GM19351 (cell line): ENCODE results near the gene SLC12A3.
A peak's percentile ranks its signal among the peaks of the same experiment; 100 is the strongest.

Experiments used
- ATAC-seq: cut with Tn5 transposase; IDR thresholded peaks from one replicate; pipeline ENCODE4 v1.9.1; 2021; ENCODE audit warnings: mild to moderate bottlenecking, moderate library complexity; ENCODE audit not compliant: unreplicated experiment

The SLC12A3 gene

GRCh38 chr16:56848029-56848936, 16.7 kb upstream of the SLC12A3 start:
- ATAC-seq: no peak

DNA sequence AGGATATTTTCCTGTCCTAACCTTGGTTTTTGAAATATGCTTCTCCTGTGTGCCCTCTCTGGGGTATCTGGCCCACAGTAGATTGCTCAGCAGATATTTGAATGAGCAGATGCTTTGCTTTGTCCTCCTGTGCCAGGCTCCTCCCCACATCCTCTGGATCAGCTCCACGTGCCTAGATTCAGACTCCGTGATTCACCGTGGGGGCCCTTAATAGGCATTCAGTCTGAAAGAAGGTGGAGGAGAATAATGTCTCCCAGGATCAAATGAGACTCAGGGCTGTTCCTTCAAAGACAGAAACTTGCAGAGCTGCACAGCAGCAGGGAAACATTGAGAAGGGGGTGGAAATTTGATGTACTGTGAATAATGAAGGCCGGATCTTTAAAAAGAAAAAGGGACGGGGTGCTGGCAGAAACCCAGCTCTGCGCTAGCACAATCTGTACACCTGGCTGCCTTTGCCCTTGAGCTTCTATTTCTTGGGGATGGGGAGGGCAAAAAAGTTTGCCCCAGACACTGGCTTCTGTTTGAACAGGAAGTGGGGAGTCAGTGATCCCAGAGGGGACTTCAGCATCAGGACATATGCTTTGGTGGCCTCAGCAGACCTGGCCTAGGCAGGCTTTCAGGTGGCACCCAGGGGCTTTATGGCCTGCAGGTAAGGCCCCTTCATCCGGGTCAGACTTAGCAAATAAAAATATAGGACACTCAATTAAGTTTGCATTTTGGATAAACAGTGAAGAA, 15.9 kb upstream of the SLC12A3 start:
- no peak for ATAC-seq

GRCh38 chr16:56849690-56850680, 15.0 kb upstream of the SLC12A3 start:
- no peak for ATAC-seq

GRCh38 chr16:56851671-56852400, 13.2 kb upstream of the SLC12A3 start:
- no peak for ATAC-seq

- ATAC-seq: no peak
Measured at GRCh38 chr16:56852401-56852730, 12.6 kb upstream of the SLC12A3 start.

DNA sequence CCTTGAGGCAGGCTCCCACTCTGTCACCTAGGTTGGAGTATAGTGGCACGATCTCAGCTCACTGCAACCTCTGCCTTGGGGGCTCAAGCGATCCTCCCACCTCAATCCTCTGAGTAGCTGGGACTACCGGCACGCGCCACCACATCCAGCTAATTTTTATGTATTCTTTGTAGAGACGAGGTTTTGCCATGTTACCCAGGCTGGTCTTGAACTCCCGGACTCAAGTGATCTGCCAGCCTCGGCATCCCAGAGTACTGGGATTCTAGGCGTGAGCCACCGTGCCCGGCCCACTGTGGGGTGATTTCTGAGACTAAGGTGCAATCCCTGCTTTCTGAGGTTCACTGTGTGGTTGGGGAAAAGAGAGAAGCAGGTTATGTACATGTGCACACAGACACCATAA, 12.0 kb upstream of the SLC12A3 start:
- ATAC-seq: no peak

GRCh38 chr16:56855201-56855600, 9.8 kb upstream of the SLC12A3 start:
- no peak for ATAC-seq

- ATAC-seq: no peak
Measured at GRCh38 chr16:56855946-56856345, 9.1 kb upstream of the SLC12A3 start.

DNA sequence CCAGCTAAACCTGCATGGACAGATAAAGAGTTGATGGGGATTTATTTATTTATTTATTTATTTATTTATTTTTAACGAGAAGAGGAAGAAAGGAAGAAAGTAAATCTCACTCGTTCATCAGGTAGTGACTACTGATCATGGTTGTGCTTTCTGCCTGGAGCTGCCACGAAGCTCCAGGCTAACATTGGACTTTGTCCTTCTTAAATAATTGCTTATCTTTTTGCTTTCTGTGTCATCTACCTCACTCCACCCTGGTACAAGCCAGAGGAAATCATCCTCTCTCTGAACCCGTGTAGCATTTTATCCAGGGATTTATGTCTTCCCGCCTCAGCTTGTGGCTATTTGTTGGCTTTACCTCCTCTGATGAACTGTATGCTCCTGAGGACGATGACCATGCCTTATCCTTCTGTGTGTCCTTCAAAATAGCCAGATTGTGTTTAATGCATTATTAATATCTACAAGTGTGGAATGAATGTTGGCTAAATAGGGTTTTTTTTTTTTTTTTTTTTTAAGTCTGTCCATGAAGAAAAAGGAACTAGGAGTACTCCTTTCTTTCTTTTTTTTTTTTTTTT, 8.0 kb upstream of the SLC12A3 start:
- ATAC-seq: no peak

GRCh38 chr16:56858374-56858773, 6.6 kb upstream of the SLC12A3 start:
- no peak for ATAC-seq

GRCh38 chr16:56859636-56860035, 5.4 kb upstream of the SLC12A3 start:
- no peak for ATAC-seq

DNA sequence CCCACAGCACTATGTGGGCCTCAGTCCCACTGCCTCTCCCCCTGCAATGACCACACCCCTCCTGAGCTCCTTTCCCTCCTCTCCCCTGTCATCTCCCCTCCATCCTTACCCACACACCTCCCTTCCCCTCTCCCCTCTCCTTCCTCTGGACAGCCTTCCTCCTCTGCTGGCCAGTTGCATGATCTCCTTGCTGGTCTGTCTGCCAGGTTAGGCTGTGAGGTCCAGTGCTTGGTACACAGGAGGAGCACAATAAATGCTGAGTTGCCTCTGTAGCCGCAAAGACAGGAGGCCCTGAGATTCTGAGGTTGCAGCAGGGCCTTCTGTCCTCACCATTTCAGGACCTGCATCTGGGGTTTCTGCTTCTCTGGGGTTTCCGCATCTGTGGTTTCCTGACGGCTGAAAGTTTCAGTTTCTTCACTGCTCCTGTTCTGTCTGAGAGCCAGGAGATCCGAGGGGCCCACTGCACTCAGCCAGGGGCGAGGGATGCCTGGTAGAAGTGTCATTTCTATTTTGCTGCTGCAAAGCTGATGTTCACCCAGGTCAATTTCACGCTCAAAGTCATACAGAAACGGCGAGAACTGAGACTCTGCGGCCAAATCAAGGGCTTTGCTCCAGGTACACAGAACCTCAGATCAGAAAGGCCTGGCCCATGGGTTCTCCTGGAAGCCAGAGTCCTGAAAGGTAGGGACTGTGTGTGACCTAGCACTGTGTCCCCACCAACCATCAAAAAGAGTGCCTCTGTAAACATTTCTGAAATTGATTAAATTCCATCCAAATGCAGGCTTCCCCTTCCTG, 4.6 kb upstream of the SLC12A3 start:
- peak; percentile 72 for ATAC-seq

GRCh38 chr16:56861092-56861610, 3.9 kb upstream of the SLC12A3 start:
- no peak for ATAC-seq

GRCh38 chr16:56861756-56862155, 3.3 kb upstream of the SLC12A3 start:
- no peak for ATAC-seq

DNA sequence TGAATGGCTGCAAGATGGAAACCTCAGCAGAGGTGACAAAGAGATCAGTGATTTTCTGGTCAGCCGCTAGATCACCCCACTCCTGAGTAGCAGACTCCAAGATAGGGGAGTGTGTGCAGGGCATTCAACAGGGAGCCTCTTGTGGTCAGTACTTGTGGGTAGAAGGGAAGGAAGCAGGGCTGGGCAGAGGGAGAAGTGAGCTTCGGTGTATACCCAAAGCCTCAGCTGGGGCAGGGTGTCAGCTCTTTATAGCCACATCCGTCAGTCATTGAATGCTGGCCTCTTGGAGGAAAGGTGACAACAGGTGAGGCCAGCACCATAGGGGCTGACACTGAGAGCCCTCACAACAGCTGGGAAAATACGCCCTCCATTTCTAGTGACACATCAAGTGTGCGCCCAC, 2.2 kb upstream of the SLC12A3 start:
- ATAC-seq: no peak

DNA sequence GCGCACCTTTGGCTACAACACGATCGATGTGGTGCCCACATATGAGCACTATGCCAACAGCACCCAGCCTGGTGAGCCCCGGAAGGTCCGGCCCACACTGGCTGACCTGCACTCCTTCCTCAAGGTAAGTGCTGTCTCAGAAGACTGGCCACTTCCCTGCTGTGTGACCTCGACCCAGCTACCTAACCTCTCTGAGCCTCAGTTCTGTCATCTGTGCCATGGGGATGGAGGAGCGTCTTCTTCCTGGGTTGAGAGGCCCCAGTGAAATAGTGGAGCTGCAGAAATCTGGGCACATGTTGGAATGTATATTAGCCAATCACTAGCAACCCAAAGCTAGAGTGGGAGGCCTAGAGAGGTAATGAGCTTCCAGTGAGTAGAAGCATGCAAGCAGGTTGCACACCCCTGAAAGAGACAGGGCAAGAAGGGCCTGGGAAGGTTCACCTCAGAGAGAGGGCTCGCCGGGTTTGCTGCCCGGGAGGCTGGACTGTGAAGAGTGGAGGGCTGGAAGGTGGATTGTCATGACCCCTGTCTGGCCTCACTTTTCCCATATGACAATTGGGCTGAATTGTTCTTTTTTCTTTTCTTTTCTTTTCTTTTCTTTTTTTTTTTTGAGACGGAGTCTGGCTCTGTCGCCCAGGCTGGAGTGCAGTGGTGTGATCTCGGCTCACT, 521 bp downstream of the SLC12A3 start:
- no peak for ATAC-seq

GRCh38 chr16:56866955-56867830, 2.2 kb downstream of the SLC12A3 start:
- no peak for ATAC-seq

DNA sequence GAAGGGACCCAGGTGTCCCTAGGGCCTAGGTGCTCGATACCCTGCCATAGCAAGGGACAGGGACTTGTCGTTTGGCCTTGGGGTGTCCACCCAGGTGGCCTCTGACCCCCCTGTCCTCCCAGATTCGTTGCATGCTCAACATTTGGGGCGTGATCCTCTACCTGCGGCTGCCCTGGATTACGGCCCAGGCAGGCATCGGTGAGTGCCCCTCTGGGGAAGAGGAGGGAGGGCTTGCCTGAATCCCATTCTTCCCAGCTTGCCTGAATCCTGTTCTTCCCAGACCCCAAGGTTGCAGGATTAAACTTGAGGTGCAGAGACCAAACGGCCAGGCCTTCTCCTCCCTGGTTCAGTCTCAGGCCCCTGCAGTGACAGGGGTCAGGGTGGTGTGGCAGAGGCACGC, 3.2 kb downstream of the SLC12A3 start:
- ATAC-seq: no peak
